Coronary artery (tissue), 2 donors: ENCODE results near the gene FRMD3.

ENCODE experiments used
- DNase-seq: peaks from one replicate; pipeline ENCODE4 v3.0.0-alpha.2; 2017; ENCODE audit warnings: low spot score
- H3K27ac ChIP-seq, 2 donors: fragments of 200-600 bp; sonication (generic); one replicate each; pipeline ENCODE4 v1.5.1; 2016 to 2019
- H3K4me3 ChIP-seq: fragments of 200-600 bp; sonication (generic); 2 replicates; pipeline ENCODE4 v1.5.1; 2016; ENCODE audit warnings: mild to moderate bottlenecking, moderate library complexity
- CTCF ChIP-seq: fragments of 200-600 bp; sonication (generic); IDR thresholded peaks from one replicate; pipeline ENCODE4 v1.5.1; 2019; ENCODE audit warnings: antibody characterized with exemption

FRMD3 gene

DNA sequence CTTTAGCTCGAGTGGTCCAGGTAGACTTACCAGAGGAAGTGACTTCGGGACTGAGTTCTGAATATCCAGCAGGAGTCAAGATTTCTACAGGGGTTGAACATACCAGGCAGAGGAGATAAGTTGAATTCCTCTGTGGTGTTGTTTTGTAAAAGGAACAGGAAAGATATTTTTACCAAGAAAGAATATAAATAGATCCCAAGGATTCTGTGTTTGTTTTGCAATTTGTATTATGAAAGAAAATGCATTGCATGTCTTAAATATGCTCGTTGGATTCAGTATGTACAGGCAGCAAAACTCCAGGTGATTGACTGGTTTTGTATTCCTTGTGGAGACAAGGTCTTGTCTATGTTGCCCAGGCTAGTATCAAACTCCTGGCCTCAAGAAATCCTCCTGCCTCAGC is 197.8 kb downstream of the FRMD3 start:
- DNase-seq = no peak
- no peak overlapping the region for H3K27ac ChIP-seq
- no peak overlapping the region for H3K4me3 ChIP-seq
- no peak for TF ChIP-seq CTCF

GRCh38 chr9:83339435-83339834 is 198.8 kb downstream of the FRMD3 start:
- DNase-seq = no peak

DNA sequence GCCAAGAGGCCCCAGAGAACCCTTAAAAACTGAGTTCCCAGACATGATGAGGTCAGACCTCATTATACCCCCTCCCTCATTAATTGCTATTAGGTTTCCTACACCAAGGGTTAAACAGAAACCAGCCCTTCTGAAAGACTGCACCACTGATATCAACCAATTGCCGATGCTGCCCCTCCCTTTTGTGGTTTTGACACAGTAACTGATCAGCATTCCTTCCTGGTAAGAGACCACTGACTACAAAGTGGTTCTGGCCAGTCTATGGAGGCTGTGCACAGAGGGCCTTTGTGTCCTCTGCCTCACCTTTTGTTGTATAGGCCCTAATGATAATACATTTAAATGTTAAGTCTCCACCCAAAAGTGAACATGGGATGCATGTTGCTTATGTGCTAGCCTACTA is 201.5 kb downstream of the FRMD3 start:
- no peak for DNase-seq
- no peak overlapping the region for H3K4me3 ChIP-seq
- no peak overlapping the region for H3K27ac ChIP-seq
- TF ChIP-seq CTCF = no peak

More at GRCh38 chr9:83339435-83339834, 198.8 kb downstream of the FRMD3 start:
- no peak overlapping the region for H3K4me3 ChIP-seq
- TF ChIP-seq CTCF = no peak
- no peak overlapping the region for H3K27ac ChIP-seq

- DNase-seq = peak; percentile 86
- H3K27ac ChIP-seq = no peak overlapping the region
- H3K4me3 ChIP-seq = no peak overlapping the region
- peak; percentile 97 for TF ChIP-seq CTCF
Observed at GRCh38 chr9:83334320-83334719, 203.9 kb downstream of the FRMD3 start.

DNA sequence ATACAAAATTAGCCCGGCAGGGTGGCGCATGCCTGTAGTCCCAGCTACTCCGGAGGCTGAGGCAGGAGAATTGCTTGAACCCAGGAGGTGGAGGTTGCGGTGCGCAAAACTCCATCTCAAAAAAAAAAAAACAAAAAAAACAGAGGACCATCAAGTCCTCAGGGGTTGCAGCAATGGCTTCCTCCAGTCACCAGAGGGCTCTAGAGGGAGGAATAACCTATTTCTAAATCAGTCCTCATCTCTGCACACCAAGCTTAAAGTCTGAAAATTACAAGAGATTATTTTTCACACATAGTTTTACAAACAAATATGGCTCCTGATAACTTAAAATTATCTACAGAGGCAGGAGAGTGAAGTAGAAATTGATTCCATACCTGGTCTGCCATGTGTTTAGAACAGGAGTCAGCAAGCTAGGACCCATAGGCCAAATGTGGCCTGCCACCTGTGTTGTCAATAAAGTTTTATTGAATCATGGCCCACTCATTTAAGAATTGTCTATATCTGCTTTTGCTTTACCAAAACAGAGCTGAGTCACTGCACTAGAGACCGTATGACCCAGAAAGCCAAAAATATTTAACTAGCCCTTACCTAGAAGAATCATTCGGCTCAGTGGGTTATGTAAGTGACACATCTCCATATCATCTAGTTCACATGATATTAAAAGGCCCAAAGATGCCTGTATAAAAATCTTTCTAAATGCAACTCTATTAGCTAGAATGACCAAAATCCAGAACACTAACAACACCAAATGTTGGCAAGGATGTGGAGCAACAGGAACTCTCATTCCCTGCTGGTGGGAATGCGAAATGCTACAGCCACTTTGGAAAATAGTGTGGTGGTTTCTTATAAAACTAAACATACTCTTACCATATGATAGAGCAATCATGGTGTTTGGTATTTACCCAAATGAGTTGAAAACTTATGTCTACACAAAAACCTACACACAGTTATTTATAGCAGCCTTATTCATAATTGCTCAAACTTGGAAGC is 207.7 kb downstream of the FRMD3 start:
- DNase-seq = no peak
- no peak for TF ChIP-seq CTCF
- Histone ChIP-seq H3K27ac (no peak overlapping the region), H3K4me3 (no peak overlapping the region)

DNA sequence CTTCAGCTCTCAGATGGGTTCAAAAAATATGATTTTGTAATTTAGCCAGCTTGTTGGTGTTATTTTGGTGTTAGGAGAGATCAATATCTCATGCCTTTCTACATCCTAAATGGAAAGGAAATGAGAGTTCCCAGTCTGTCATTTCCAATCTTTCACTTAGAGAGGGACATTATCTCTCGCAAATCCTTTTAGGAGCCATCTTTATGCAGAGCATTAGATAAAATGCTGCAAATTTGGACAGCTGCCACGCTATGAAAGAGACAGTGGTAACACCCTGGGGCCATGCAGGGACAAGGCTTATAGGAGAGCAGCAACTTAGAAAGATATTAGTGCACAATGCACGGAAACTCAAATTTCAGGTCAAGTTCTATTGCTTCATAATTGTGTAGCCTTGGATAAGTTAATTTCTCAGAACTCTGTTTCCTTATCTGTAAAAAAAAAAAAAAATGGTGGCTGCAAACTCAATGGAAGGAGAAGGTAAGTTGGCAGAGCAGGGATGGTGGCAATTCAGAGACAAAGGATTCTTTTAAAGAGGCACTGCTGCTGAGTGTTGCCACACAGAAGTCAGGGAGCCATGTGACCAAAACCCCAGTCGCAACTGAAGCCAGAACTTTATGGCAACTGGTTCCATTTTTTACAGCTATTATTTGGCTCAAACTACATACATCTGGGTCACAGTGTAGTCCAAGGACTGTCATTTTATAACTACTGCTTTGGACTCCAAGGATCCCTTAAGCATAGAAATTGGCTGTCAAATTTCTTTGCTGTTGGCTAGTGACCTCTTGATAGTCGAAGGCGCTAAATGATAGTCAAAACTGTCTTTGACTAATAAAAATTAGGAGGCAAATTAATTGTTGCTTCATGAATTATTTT is 210.2 kb downstream of the FRMD3 start:
- no peak for TF ChIP-seq CTCF
- no peak overlapping the region for H3K27ac ChIP-seq
- DNase-seq = no peak
- no peak overlapping the region for H3K4me3 ChIP-seq
